SJSA1 (cell line): Measurements from ENCODE around the gene CCDC200. TPM values are rescaled to one million over a fixed set of nuclear protein-coding genes. Genes with fewer than 3 reads are reported as not detected.
"Not testable (repeated sequence)": the region's sequence is repeated elsewhere in the genome, so short reads cannot be mapped to it uniquely, and the experiment has no call there.

ENCODE experiments used
- DNase-seq, 2 experiments: peaks; one replicate each; pipeline ENCODE4 v3.0.0-alpha.2; 2015 to 2020; ENCODE audit warnings: low spot score in 2 of 2, low read depth in 1 of 2
- H3K27ac ChIP-seq: fragments of 250-450 bp; sonication (Bioruptor Pico); 2 replicates; pipeline ENCODE4 v1.5.1; 2020; ENCODE audit warnings: mild to moderate bottlenecking, moderate library complexity
- H3K27me3 ChIP-seq: fragments of 250-450 bp; sonication (Bioruptor Pico); replicated peaks from 2 replicates; pipeline ENCODE4 v1.5.1; 2020; ENCODE audit warnings: mild to moderate bottlenecking, moderate library complexity
- H3K36me3 ChIP-seq: fragments of 250-450 bp; sonication (Bioruptor Pico); 2 replicates; pipeline ENCODE4 v1.5.1; 2020; ENCODE audit warnings: mild to moderate bottlenecking
- H3K4me1 ChIP-seq: fragments of 250-450 bp; sonication (Bioruptor Pico); replicated peaks from 2 replicates; pipeline ENCODE4 v1.6.1; 2021; ENCODE audit warnings: mild to moderate bottlenecking
- H3K4me3 ChIP-seq: fragments of 250-450 bp; sonication (Bioruptor Pico); 2 replicates; pipeline ENCODE4 v1.5.1; 2020; ENCODE audit warnings: mild to moderate bottlenecking
- H3K9me3 ChIP-seq: fragments of 250-450 bp; sonication (Bioruptor Pico); replicated peaks from 2 replicates; pipeline ENCODE4 v1.5.1; 2020; ENCODE audit warnings: mild to moderate bottlenecking
- total RNA-seq: library from RNA; depleted of rRNA; stranded (reverse); fragments of >200 nt; shearing (Covaris generic); gene quantifications from 2 replicates; pipeline ENCODE4 v1.2.3, GENCODE V29; 2014; rRNA removed

CCDC200 gene
- total RNA-seq, result not detected in 2 replicates

DNA sequence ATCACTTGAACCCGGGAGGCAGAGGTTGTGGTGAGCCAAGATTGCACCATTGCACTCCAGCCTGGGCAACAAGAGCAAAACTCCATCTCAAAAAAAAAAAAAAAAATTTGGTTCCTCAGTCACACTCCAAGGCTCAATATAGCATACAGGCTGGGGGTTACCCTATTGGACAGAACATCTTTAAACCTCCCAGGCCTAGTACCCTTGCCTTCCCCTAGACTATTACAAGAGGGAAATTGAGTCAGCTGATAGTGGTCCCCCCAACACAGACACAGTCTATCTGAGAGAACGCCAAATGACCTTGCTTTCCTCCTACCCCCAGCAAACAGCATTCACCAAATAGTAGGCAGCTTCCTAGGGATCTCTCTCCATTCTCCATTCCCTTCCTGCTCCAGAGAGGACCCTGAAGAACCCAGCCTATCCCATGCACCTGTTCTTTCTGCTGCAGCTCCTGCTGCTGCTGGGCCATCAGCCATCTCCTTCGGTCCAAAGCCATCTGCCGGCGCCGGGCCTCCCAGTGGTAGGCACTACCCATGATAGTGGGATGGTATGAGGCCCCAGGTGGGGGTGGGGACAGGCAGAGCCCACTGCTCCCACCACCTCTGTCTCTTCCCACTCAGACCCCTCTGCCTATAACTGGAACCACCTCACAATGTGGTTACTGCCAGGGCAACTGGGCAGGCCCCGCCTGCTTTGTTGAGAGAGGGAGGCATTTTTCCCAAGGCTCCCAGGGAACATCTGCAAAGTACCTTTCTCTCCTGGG is at the start of gene CCDC200:
CCDC200 (minus strand) TSS at position 604 of the 763 bp plus-strand sequence; CDS start at position 535, 69 bp downstream.
- not testable (repeated sequence) for H3K9me3 ChIP-seq, H3K4me1 ChIP-seq, H3K27ac ChIP-seq, DNase-seq, H3K27me3 ChIP-seq, H3K4me3 ChIP-seq
- H3K36me3 ChIP-seq, result peaks cover 24% of the 10 kb centered on the region

DNA sequence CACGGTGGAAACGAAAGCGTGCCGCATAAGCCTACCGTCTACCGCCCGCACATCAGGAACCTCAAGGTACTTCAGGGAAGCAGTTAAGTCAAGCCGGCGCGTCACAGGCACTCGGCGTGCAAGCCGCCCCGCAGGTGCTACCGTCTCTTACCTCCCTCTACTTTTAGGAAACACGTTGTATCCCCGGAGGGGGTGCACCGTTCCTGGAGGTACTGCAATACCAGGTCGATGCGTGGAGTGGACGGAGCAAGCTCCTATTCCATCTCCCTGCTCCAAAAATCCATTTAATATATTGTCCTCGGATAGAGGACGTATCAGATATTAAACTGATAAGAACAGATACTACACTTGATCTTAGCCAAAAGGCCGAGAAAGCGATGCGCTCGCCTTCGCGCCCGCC is 44.5 kb upstream of the CCDC200 start:
- not testable (repeated sequence) for H3K27me3 ChIP-seq, H3K4me3 ChIP-seq, H3K36me3 ChIP-seq, H3K9me3 ChIP-seq, H3K27ac ChIP-seq, DNase-seq, H3K4me1 ChIP-seq

DNA sequence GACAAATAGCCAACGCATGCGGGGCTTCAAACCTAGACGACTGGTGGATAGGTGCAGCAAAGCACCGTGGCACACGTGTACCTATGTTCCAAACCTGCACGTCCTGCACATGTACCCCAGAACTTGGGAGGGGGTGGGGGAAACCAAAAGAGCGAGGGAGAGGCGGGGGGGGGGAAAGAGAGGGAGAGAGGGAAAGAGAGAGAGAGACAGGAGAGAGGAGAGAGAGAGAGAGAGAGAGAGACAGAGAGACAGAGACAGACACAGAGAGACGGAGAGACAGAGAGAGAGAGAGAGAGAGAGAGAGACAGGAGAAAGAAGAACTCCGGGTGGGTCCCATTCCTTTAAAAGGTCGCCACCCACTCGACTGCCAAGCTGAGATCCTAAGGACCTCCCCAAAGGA is 44.1 kb upstream of the CCDC200 start:
- not testable (repeated sequence) for H3K9me3 ChIP-seq, H3K4me3 ChIP-seq, H3K27ac ChIP-seq, H3K4me1 ChIP-seq, H3K36me3 ChIP-seq, H3K27me3 ChIP-seq
- peak in 1 of 2 experiments; percentile 32 for DNase-seq

DNA sequence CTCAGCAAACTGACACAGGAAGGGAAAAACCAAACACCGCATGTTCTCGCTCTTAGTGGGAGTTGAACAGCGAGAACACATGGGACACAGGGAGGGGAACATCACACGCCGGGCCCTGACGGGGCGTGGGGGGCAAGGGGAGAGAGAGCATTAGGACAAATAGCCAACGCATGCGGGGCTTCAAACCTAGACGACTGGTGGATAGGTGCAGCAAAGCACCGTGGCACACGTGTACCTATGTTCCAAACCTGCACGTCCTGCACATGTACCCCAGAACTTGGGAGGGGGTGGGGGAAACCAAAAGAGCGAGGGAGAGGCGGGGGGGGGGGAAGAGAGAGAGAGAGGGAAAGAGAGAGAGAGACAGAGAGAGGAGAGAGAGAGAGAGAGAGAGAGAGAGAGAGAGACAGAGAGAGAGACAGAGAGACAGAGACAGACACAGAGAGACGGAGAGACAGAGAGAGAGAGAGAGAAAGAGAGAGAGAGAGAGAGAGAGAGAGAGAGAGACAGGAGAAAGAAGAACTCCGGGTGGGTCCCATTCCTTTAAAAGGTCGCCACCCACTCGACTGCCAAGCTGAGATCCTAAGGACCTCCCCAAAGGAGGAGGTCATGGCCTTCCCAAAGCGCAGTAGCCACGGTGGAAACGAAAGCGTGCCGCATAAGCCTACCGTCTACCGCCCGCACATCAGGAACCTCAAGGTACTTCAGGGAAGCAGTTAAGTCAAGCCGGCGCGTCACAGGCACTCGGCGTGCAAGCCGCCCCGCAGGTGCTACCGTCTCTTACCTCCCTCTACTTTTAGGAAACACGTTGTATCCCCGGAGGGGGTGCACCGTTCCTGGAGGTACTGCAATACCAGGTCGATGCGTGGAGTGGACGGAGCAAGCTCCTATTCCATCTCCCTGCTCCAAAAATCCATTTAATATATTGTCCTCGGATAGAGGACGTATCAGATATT is 42.4 kb upstream of the CCDC200 start:
- H3K9me3 ChIP-seq, H3K27me3 ChIP-seq: not testable (repeated sequence)

DNA sequence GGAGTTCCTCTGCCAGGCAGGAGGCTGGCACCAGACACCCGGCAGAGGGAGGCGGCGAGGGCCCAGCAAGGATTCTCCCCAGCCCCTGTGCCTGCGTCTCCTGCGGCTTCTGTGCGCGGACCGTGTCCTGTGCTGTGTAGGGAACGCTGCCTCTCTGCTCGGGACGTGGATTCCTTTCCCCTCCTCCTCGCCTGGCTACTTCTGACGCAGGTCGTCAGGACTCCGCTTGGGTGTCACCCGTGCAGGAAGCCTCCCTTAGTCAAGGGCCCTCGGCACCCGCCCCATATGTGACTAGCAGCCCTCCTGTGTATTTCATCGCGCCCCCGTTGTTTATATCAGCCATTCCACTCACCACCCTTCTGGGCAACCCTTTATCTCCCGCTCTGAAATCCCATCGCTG is 18.0 kb upstream of the CCDC200 start:
- H3K4me3 ChIP-seq, H3K9me3 ChIP-seq, H3K4me1 ChIP-seq, H3K27ac ChIP-seq, H3K27me3 ChIP-seq, DNase-seq, H3K36me3 ChIP-seq: not testable (repeated sequence)

More for the DNA sequence above, 42.4 kb upstream of the CCDC200 start:
- H3K4me1 ChIP-seq, DNase-seq, H3K4me3 ChIP-seq, H3K27ac ChIP-seq, H3K36me3 ChIP-seq: not testable (repeated sequence)

DNA sequence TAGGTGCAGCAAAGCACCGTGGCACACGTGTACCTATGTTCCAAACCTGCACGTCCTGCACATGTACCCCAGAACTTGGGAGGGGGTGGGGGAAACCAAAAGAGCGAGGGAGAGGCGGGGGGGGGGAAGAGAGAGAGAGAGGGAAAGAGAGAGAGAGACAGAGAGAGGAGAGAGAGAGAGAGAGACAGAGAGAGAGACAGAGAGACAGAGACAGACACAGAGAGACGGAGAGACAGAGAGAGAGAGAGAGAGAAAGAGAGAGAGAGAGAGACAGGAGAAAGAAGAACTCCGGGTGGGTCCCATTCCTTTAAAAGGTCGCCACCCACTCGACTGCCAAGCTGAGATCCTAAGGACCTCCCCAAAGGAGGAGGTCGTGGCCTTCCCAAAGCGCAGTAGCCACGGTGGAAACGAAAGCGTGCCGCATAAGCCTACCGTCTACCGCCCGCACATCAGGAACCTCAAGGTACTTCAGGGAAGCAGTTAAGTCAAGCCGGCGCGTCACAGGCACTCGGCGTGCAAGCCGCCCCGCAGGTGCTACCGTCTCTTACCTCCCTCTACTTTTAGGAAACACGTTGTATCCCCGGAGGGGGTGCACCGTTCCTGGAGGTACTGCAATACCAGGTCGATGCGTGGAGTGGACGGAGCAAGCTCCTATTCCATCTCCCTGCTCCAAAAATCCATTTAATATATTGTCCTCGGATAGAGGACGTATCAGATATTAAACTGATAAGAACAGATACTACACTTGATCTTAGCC is 12.4 kb upstream of the CCDC200 start:
- not testable (repeated sequence) for H3K9me3 ChIP-seq, H3K36me3 ChIP-seq, H3K27me3 ChIP-seq, H3K27ac ChIP-seq, DNase-seq, H3K4me1 ChIP-seq, H3K4me3 ChIP-seq

DNA sequence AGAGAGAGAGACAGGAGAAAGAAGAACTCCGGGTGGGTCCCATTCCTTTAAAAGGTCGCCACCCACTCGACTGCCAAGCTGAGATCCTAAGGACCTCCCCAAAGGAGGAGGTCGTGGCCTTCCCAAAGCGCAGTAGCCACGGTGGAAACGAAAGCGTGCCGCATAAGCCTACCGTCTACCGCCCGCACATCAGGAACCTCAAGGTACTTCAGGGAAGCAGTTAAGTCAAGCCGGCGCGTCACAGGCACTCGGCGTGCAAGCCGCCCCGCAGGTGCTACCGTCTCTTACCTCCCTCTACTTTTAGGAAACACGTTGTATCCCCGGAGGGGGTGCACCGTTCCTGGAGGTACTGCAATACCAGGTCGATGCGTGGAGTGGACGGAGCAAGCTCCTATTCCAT is 11.2 kb upstream of the CCDC200 start:
- not testable (repeated sequence) for H3K27me3 ChIP-seq, H3K27ac ChIP-seq, H3K4me1 ChIP-seq, H3K4me3 ChIP-seq, H3K9me3 ChIP-seq, H3K36me3 ChIP-seq, DNase-seq

DNA sequence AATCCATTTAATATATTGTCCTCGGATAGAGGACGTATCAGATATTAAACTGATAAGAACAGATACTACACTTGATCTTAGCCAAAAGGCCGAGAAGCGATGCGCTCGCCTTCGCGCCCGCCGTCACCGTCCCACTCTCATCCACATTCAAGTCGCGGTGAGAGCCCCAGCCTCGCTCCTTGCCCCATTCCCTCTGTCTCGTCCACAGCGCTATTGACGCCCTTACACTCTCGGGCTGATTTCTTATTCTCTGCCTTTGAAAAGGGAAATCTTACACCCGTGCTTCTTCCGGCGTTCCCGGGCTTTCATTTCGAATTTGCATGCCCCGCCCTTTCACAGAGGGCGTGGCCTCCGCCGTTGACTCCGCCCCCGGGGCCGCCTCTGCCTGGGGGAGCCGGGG is 5.5 kb upstream of the CCDC200 start, which contains the start of gene RNU2-1:
RNU2-1 (minus strand) TSS at position 101 of the 400 bp plus-strand sequence.
- not testable (repeated sequence) for DNase-seq, H3K4me3 ChIP-seq

DNA sequence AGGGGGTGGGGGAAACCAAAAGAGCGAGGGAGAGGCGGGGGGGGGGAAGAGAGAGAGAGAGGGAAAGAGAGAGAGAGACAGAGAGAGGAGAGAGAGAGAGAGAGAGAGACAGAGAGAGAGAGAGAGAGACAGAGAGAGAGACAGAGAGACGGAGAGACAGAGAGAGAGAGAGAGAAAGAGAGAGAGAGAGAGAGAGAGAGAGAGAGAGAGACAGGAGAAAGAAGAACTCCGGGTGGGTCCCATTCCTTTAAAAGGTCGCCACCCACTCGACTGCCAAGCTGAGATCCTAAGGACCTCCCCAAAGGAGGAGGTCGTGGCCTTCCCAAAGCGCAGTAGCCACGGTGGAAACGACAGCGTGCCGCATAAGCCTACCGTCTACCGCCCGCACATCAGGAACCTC is 4.8 kb upstream of the CCDC200 start:
- H3K27ac ChIP-seq, H3K27me3 ChIP-seq, H3K9me3 ChIP-seq, H3K36me3 ChIP-seq, H3K4me3 ChIP-seq, H3K4me1 ChIP-seq, DNase-seq: not testable (repeated sequence)

More for the DNA sequence above, 5.5 kb upstream of the CCDC200 start, which contains the start of gene RNU2-1:
- not testable (repeated sequence) for H3K9me3 ChIP-seq, H3K36me3 ChIP-seq, H3K27ac ChIP-seq, H3K27me3 ChIP-seq, H3K4me1 ChIP-seq

DNA sequence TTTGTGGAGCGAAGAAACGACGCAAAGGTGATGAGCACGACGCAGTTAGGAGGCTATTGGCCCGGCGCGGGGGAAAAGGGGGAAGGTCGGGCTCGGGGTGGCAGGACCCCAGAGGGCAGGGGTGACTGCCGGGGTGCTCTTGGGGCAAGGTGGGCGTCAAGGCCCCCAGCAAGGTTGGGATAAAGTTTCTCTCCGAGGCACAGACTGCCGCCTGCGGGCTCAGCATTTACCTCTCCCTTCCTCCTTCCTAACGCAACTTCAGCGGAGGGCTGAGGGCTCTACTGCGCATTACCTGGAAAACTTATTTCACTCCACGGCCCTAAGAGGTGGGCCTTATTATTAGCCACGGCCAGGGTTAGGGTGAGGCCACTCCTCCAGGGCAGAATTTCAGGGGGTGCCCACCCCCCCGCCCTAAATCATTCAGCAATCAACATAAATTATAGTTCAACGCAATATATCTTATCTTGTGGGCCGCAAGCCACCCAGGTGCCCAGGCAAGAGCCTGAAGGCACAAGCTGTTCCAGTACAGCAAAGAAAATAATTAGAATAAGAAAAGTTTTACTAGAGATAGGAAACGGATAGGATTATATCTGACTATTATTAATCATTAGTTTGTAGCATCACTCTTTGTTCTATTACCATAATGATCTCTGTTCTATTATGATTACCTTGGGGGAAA is 3.7 kb upstream of the CCDC200 start:
- H3K27ac ChIP-seq, H3K36me3 ChIP-seq, H3K4me1 ChIP-seq, H3K27me3 ChIP-seq, H3K9me3 ChIP-seq, H3K4me3 ChIP-seq: not testable (repeated sequence)
- DNase-seq, result peak in 1 of 2 experiments; percentile 50

DNA sequence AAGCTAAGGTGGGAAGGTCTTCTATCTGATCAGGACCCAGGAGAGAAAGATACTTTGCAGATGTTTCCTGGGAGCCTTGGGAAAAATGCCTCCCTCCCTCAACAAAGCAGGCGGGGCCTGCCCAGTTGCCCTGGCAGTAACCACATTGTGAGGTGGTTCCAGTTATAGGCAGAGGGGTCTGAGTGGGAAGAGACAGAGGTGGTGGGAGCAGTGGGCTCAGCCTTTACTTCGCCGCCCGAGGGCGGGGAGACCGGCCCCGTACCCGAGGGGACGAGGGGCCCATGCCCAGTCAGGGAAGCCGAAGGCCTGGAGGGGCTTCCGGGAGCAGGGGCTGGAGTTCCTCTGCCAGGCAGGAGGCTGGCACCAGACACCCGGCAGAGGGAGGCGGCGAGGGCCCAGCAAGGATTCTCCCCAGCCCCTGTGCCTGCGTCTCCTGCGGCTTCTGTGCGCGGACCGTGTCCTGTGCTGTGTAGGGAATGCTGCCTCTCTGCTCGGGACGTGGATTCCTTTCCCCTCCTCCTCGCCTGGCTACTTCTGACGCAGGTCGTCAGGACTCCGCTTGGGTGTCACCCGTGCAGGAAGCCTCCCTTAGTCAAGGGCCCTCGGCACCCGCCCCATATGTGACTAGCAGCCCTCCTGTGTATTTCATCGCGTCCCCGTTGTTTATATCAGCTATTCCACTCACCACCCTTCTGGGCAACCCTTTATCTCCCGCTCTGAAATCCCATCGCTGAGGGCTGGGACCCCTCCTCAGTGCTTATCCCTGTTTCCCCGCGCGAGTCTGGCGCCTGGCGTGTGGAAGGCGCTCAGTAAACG is 3.0 kb upstream of the CCDC200 start:
- DNase-seq, result peak in 1 of 2 experiments; percentile 21
- not testable (repeated sequence) for H3K4me3 ChIP-seq

DNA sequence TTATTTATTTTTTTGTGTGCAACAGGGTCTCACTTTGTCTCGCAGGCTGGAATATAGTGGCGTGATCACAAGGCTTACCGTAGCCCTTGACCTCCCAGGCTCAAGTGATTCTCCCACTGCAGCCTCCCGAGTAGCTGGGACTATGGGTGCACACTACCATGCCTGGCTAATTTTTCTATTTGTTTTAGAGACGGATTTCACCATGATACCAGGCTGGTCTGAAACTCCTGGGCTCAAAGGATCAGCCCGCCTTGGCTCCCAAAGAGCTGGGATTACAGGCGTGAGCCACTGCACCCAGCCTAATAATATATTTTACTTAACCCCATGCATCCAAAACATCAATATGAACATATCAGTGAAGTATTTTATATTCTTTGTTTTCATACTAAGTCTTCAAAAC is 2.0 kb downstream of the CCDC200 start:
- Histone ChIP-seq H3K4me1 (no peaks in the 10 kb centered on the region), H3K27me3 (no peaks in the 10 kb centered on the region)

More for the DNA sequence above, 3.0 kb upstream of the CCDC200 start:
- not testable (repeated sequence) for H3K9me3 ChIP-seq, H3K4me1 ChIP-seq, H3K36me3 ChIP-seq, H3K27me3 ChIP-seq, H3K27ac ChIP-seq

More for the DNA sequence above, 2.0 kb downstream of the CCDC200 start:
- no peak overlapping the region for H3K4me3 ChIP-seq
- peak in 1 of 2 experiments; percentile 22 for DNase-seq
- no peaks in the 10 kb centered on the region for H3K9me3 ChIP-seq
- no peak overlapping the region for H3K27ac ChIP-seq
- peaks cover 28% of the 10 kb centered on the region for H3K36me3 ChIP-seq
